GM18861 (cell line): ENCODE data around the gene PRR18.
A peak's percentile ranks its signal among the peaks of the same experiment; 100 is the strongest.

Experiments used
- ATAC-seq: cut with Tn5 transposase; IDR thresholded peaks from one replicate; pipeline ENCODE4 v1.9.1; 2021; ENCODE audit not compliant: unreplicated experiment

The PRR18 gene

GRCh38 chr6:166333172-166333995 is 25.2 kb upstream of the PRR18 start:
- ATAC-seq, result peak; percentile 67

GRCh38 chr6:166331503-166332415 is 23.6 kb upstream of the PRR18 start:
- ATAC-seq, result no peak

DNA sequence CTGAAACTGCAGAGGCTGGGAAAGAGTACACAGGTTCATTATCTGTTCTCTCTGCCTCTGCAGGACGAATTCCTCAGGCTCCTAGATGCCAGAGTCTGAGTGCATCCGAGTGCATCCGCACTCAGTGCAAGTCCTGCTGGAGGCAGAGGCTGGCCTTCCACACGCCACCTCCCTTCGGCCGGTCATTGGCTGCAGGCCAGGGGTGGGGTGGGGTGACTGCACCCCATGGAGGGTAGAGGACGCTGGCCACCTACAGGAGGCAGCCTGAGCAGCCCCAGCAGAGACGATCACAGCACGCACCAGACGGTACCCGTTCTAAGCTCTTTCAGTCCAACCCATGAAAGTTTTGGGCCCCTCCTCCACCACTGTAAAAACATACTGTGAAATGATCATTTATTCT is 22.4 kb upstream of the PRR18 start:
- no peak for ATAC-seq

GRCh38 chr6:166325383-166326042 is 17.3 kb upstream of the PRR18 start:
- peak; percentile 65 for ATAC-seq

DNA sequence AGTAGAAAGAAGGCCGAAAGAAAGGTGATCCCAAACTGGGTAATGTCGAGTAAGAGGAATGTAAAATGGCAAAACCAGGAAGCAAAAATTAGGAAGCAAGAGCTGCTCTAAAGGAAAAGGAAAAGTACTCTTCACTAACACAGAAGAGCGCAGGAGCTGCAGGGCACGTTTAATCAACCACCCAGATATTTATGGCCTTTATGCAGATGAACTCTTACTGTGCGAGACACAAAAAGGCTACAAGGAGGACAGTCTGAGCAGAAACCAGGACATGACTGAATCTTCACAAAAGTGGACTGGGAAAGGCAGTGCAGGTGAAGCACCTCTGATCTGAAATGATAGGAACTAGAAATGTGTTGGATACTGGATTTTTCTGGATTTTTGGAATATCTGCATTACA is 15.2 kb upstream of the PRR18 start:
- ATAC-seq, result no peak

- no peak for ATAC-seq
Measured at GRCh38 chr6:166318649-166319600, 10.7 kb upstream of the PRR18 start.

DNA sequence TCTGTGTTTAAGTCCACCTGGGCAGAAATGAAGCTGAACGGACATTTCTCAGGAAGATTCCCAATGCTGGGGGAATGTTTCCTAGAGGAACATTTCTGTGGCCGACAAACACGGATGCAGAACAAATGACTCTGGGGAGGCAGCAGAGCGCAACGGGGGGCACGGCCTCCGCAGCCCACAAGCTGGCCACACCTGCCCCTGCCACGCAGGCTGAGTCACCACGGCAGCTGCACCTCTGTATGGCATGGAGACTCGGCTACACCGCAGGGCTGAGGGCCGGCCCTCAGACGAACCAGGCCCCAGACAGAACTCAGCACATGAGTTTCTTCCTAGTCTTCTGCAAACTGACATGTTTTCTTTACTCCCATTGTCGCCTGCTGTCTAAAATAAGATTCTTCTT is 10.0 kb upstream of the PRR18 start:
- ATAC-seq, result no peak

DNA sequence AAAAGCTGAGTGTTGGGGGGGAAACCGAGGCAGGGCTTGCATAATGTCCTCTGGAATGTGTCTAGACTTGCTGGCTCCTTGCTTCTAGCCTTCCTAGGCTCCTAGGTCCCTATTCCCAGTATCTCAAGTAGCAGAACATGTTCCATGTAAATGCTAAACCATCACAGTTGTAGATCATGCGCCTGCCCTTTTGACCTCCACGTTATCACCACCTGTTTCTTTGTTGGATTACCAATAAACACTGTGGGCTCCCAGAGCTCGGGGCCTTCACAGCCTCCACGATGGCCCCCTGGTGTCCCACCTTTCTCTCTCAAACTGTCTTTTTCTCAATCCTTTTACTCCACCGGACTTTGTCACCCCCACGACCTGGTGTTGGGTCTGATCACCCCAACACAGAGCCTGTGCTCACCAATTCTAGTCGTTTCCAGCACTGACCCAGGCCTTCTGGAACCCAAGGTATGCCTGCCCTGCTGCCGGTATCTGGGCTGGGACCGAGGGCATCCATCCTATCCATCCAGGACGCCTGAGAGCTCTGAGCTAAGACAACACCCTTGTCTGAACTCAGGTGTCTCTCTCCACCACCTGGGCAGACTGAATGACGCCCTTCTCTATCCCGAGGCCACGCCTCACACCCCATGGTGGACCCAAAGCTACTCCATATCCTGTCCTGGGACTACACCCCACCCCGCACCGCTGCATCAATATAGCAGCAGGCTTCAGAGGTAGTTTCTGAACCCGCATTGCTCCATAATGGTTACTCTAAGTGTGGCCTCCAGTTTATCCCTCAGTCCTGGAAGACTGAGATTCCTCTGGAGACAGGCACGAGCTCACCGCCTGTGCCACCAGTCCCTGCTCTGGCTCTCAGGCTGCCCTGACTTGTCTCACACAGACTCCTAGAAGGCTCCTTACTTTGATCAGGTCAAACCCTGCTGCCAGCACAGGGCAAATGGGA is 9.3 kb upstream of the PRR18 start:
- no peak for ATAC-seq

DNA sequence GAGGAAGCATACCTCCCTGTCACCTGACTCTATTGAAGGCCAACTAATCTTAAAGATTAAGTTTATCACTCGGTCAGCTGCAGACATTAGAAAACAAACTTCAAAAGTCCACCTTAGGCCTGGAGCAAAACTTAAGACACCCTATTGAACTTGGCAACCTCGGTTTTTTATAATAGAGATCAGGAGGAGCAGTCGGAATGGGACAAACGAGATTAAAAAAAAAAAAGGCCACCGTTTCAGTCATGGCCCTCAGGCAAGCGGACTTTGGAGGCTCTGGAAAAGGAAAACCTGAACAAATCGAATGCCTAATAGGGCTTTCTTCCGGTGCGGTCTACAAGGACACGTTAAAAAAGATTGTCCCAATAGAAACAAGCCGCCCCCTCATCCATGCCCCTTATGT is 7.2 kb upstream of the PRR18 start:
- ATAC-seq, result no peak

DNA sequence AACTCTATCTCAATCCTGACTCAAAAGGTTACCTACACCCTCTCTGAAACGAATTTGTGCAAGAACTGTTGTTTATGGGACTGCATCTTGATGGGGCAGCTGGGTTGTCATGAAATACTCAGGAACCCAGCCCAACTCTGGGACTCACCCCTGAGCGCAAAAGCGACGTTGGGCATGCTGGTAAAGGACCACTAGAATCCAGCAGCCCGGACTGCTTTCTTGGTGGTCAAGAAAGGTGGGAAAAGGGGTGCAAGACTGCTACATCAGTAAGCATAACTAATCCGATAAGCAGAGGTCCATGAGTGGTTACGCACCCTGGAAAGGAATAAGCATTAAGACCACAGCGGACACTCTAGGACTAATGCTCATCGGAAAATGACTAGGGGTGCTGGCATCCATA is 6.3 kb upstream of the PRR18 start:
- ATAC-seq, result no peak

- ATAC-seq, result peak; percentile 65
Measured at GRCh38 chr6:166313255-166314070, 5.3 kb upstream of the PRR18 start.

- ATAC-seq, result no peak
Measured at GRCh38 chr6:166312832-166313231, 4.6 kb upstream of the PRR18 start.

DNA sequence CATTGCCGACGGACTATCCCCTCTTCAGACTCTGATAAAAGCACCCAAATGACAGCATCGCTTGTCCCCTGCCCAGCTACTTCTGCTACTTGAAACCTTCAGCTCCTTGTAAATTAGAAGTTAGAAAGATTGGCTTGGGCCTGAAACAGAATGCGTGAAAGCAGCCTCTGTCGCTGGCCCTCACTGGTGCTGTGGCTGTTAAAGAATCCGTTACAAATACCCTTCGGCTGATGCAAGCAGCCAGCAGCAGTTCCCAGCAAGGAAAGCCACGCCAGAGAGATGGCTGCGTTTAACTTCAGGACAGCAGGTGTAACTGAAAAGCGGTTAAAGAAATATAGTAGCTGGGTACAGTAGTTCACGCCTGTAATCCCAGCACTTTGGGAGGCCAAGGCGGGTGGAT is 2.4 kb upstream of the PRR18 start:
- no peak for ATAC-seq

- ATAC-seq, result no peak
Measured at GRCh38 chr6:166309977-166310376, 1.8 kb upstream of the PRR18 start.

- no peak for ATAC-seq
Measured at GRCh38 chr6:166308769-166309589, 787 bp upstream of the PRR18 start.

DNA sequence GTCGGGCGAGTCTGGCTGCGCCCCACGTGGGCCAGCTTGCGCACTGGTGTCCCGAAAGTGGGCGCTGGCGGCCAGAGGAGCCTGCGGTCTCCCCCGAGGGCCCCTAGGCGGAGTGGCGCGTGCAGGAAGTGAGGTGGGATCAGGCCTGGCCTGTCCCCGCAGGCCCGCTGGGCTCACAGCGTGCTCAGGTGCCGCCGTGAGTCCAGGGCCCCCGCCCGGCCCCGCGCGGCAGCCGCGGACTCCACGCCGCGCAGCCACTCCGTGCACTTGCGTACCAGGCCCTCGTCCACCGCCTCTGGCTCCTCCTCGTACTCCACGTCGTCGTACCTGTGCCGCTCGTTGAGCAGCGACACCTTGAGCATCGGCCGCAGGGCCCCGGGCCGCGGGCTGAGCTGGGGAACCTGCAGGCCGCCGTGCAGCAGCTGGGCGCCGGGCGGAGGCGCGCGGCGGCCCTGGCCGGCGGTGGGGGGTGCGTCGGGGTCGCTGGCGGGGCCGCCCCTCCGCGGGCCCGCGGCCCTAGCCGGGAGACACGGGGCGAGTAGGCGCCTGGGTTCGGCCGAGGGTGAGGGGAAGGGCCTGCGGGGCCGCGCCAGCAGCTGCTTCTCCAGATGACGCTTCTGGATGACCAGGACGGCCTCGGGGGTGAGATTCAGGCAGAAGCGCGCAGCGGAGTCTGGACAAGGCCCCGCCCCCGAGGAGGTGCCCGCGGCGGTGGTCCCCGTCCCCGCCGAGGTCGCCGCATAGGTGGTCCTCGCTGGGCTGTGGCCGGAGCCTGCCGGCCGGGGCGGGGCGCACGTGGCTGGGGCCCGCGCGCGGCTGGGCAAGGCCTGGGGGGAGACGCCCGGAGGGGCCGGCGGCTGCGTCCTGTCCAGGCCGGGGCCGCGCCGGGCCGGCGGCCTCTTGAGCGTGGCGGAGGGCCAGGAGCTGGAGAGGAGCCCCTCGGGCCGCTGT is 835 bp downstream of the PRR18 start:
- no peak for ATAC-seq
